NK-92 treated with Interleukin-12 subunit alpha and Interleukin-12 subunit beta, amount 100 ng/mL, for 24 hours (cell line): ENCODE measurements around the gene ZPLD1.

Experiments
- DNase-seq: peaks from one replicate; lab custom pipeline; 2025; lab: John Stamatoyannopoulos, UW

Gene ZPLD1

GRCh38 chr3:102526865-102527264 is 92.0 kb downstream of the ZPLD1 start:
- no peak for DNase-seq

- no peak for DNase-seq
These were observed 93.9 kb downstream of the ZPLD1 start for GRCh38 chr3:102528727-102529126.
